Omental fat pad (tissue), 4 donors: ENCODE results near the gene EFS. TPM values are rescaled to one million over a fixed set of nuclear protein-coding genes. Genes with fewer than 3 reads are reported as not detected.

Experiments
- ATAC-seq: fragments of 150-250 bp; one replicate; pipeline ENCODE4 v1.9.1; 2016; ENCODE audit warnings: mild to moderate bottlenecking, moderate library complexity; ENCODE audit not compliant: low FRiP score
- DNase-seq: peaks from one replicate; pipeline ENCODE4 v3.0.0-alpha.2; 2019; ENCODE audit warnings: low spot score
- CTCF ChIP-seq, 3 donors: fragments of 450-650 bp; IDR thresholded peaks; one replicate each; pipeline ENCODE4 v1.5.1; 2016 to 2017; ENCODE audit warnings: antibody characterized with exemption in 3 of 3, mild to moderate bottlenecking in 3 of 3, moderate library complexity in 2 of 3
- total RNA-seq, 4 donors: library from RNA; depleted of rRNA; stranded (reverse); fragments of >200 nt; gene quantifications; one replicate each; pipeline ENCODE4 v1.1.0, GENCODE V29; 2016

The EFS gene
- total RNA-seq, 4 donors from 2014 or later = 3.0 to 15.8 (median 7.1) TPM

- ATAC-seq (peak; percentile 10), DNase-seq (no peak)
- TF ChIP-seq CTCF (IDR thresholded peaks at IDR 0.05) = no peak
Measured at GRCh38 chr14:23321572-23322547, 43.1 kb downstream of the EFS start.

- DNase-seq (peak; percentile 99), ATAC-seq (peak; percentile 97)
- no peak for TF ChIP-seq CTCF (IDR thresholded peaks at IDR 0.05)
Measured at GRCh38 chr14:23320584-23321571, 44.1 kb downstream of the EFS start, which contains the start of gene PABPN1. Gene PABPN1, plus strand, starts transcription at chr14:23321457. Its CDS starts 13 bp downstream, at chr14:23321470.

GRCh38 chr14:23319746-23320583, 45.0 kb downstream of the EFS start:
- no peak for TF ChIP-seq CTCF (IDR thresholded peaks at IDR 0.05)
- ATAC-seq (no peak), DNase-seq (no peak)

GRCh38 chr14:23316300-23316699, 48.7 kb downstream of the EFS start:
- DNase-seq (no peak), ATAC-seq (no peak)
- no peak for TF ChIP-seq CTCF (IDR thresholded peaks at IDR 0.05)

GRCh38 chr14:23310546-23310945, 54.4 kb downstream of the EFS start:
- DNase-seq (no peak), ATAC-seq (no peak)
- no peak for TF ChIP-seq CTCF (IDR thresholded peaks at IDR 0.05)
